IPS-15b (cell line): Measurements from ENCODE around the gene GNG13.
"Not testable (repeated sequence)": the region's sequence is repeated elsewhere in the genome, so short reads cannot be mapped to it uniquely, and the experiment has no call there.

Source experiments
- H3K27me3 ChIP-seq: one replicate; pipeline ENCODE4 v1.6.1; 2013; ENCODE audit warnings: low read length; ENCODE audit not compliant: control insufficient read depth, insufficient read depth
- H3K36me3 ChIP-seq: one replicate; pipeline ENCODE4 v1.6.1; 2013; ENCODE audit warnings: low read length; ENCODE audit not compliant: control insufficient read depth, insufficient read depth
- H3K4me1 ChIP-seq: one replicate; pipeline ENCODE4 v1.6.1; 2013; ENCODE audit warnings: mild to moderate bottlenecking, low read length; ENCODE audit not compliant: control insufficient read depth, insufficient read depth
- H3K4me3 ChIP-seq: one replicate; pipeline ENCODE4 v1.5.1; 2013; ENCODE audit warnings: low read depth, low read length
- H3K9ac ChIP-seq: one replicate; pipeline ENCODE4 v1.6.1; 2013; ENCODE audit warnings: low read depth, mild to moderate bottlenecking, low read length
- H3K9me3 ChIP-seq: one replicate; pipeline ENCODE4 v1.6.1; 2013; ENCODE audit warnings: mild to moderate bottlenecking, low read length; ENCODE audit not compliant: control insufficient read depth, insufficient read depth

GNG13 gene

DNA sequence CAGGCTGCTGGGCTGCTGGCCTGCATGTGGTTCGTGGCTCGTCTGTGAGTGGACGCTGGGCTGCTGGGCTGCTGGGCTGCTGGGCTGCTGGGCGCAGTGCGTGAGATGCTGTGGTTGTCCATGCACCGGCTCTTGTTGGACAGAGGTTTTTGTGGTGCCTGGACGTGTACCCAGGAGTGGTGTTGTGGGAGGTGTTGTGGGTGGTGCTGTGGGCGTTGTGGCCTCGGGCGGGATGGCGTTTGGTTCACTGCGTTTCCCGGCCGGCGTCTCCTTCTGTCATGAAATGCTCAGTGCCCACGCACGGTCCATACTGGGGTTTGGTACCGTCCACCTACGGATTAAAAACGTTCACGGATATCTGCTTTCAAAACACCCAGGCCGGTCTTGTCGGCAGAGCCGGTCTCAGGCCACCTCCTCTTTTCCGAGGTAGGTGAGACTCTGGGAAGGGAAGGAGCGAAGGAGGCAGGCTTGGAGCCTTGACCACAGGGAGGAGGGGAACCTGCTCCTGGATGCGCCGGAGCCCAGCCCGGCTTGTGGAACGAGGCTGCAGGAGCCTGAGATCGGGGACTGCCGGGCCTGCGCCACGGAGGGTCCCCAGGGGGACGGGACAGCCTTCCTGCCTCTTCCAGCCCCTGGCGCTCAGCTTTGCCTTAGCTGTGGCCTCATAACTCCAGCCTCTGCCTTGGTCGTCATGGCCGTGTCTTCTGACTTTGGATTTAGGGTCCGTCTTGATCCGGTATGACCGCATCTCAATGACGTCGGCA lies 29.8 kb upstream of the GNG13 start:
- H3K27me3 ChIP-seq = no peaks in the 10 kb centered on the region
- H3K4me3 ChIP-seq = no peak overlapping the region

DNA sequence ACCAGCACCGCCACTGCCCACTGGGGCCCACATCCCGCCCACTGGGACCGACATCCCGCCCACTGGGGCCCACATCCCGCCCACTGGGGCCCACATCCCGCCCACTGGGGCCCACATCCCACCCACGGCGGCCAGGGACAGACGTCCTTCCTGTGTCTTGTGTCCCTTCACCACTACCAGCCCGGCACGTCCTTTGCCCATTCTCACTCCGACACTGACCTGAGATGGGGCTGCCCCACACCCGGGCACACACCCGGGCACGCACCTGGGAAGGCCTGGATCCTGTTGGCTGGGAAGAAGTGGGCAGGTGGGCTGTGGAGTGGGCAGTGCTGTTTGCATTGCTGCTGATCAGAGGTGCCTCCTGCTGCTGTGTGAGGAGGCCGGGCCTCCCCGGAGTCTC lies 28.4 kb upstream of the GNG13 start:
- Histone ChIP-seq H3K27me3 (no peaks in the 10 kb centered on the region), H3K4me3 (no peak overlapping the region), H3K36me3 (no peaks in the 10 kb centered on the region), H3K4me1 (no peaks in the 10 kb centered on the region), H3K9me3 (no peaks in the 10 kb centered on the region), H3K9ac (no peak overlapping the region)

More for the DNA sequence above, 29.8 kb upstream of the GNG13 start:
- Histone ChIP-seq H3K9ac (no peak overlapping the region), H3K4me1 (no peaks in the 10 kb centered on the region), H3K9me3 (no peaks in the 10 kb centered on the region), H3K36me3 (no peaks in the 10 kb centered on the region)

DNA sequence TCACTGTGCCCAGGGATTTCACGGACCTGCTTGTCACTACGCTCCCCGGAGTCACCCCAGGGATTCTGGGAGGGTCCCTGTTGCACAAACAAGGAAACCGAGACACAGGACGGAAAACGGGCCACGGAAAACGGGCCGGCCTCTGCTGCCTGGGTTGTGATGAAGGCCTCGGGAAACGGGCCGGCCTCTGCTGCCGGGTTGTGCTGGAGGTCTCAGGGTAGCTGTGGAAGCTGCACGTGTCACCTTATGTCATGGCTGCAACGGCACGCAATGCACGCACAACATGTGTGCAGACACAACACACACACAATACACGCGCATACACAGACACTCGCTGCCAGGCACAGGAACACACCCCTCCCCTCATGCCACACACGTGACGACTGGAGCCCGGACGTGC lies 27.0 kb upstream of the GNG13 start:
- H3K9ac ChIP-seq = no peak overlapping the region
- H3K36me3 ChIP-seq = no peaks in the 10 kb centered on the region
- no peak overlapping the region for H3K4me3 ChIP-seq
- H3K27me3 ChIP-seq = no peaks in the 10 kb centered on the region
- H3K4me1 ChIP-seq = no peaks in the 10 kb centered on the region
- H3K9me3 ChIP-seq = no peaks in the 10 kb centered on the region

DNA sequence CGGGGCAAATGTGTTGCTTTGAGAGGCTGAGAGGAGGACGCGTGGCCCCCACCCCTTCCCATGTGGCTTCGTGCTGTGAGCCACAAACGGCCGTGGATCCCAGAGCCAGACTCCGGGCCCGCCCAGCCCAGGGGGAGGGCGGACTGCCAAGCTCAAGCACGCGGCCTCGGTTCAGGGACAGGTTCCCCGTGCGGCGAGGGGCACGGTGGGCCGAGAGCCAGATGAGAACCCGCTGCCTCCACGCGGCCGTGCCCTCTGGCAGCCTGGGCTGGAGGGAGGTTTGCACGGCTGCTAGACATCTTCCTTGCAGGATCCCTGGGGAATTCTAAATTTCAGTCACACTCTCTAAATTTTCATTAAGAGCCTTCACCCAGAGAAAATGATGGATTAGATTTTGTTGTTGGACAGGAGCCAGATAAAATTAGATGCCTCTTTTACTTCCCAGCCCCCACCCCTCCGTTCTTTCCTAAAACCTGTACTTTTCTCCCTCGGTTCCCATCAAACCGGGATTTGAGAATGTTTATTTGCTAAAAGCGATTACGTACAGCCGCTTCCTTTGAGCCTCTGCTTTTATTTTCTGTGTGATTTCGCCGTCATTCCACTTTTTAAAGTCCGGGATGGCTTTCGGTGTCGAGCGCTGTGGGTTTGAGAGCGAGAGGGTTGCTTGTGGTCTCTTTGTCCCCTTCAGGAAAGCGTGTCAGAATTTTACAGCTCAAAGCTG lies 25.0 kb upstream of the GNG13 start:
- H3K36me3 ChIP-seq = no peaks in the 10 kb centered on the region
- H3K9me3 ChIP-seq = no peaks in the 10 kb centered on the region
- no peak overlapping the region for H3K4me3 ChIP-seq
- H3K27me3 ChIP-seq = no peaks in the 10 kb centered on the region
- H3K9ac ChIP-seq = no peak overlapping the region
- H3K4me1 ChIP-seq = no peaks in the 10 kb centered on the region

- no peak overlapping the region for H3K9ac ChIP-seq
- no peaks in the 10 kb centered on the region for H3K9me3 ChIP-seq
- no peaks in the 10 kb centered on the region for H3K27me3 ChIP-seq
- H3K4me3 ChIP-seq = no peak overlapping the region
- H3K4me1 ChIP-seq = no peaks in the 10 kb centered on the region
- H3K36me3 ChIP-seq = no peaks in the 10 kb centered on the region
These were observed 24.1 kb upstream of the GNG13 start for GRCh38 chr16:824601-825000.

GRCh38 chr16:824194-824593 lies 23.7 kb upstream of the GNG13 start:
- Histone ChIP-seq H3K27me3 (no peaks in the 10 kb centered on the region), H3K4me1 (no peaks in the 10 kb centered on the region), H3K4me3 (no peak overlapping the region)

GRCh38 chr16:822909-823297 lies 22.4 kb upstream of the GNG13 start:
- no peaks in the 10 kb centered on the region for H3K4me1 ChIP-seq
- H3K9me3 ChIP-seq = no peaks in the 10 kb centered on the region
- H3K36me3 ChIP-seq = no peaks in the 10 kb centered on the region
- no peak overlapping the region for H3K9ac ChIP-seq
- H3K27me3 ChIP-seq = no peaks in the 10 kb centered on the region
- no peak overlapping the region for H3K4me3 ChIP-seq

More at GRCh38 chr16:824194-824593, 23.7 kb upstream of the GNG13 start:
- no peaks in the 10 kb centered on the region for H3K36me3 ChIP-seq
- no peaks in the 10 kb centered on the region for H3K9me3 ChIP-seq
- H3K9ac ChIP-seq = no peak overlapping the region

DNA sequence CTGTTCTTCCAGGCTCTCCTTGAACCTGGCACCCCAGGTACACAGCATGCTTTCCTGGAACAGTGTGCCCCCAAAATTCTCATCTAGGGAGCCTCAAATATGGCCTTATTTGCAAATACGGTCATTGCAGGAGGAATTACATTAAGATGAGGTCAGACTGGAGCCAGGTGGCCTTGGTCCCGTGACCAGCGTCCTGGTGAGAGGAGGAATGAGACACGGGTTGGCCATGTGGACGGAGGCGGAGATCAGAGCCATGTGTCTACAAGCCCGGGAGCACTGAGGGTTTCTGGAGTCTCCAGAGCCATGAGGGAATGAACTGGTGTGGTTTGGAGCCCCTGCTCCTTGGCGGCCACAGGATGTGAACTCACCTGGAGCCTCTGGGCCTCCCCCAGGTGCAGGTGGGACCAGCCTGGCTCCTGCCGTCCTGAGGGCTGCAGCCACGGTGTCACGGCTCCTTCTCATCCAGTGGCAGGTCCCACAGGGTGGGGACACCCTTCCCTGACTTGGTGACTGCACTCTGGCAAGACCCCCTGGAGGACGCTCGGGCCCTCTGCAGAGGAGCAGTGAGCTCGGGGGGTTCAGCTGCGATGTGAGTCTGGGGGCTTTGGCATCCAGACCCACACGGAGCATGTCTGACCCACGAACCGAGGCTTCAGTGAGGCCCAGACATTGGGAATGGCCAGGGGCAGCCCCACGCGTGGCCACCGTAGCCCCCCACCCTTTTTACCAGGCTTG lies 21.8 kb upstream of the GNG13 start:
- H3K9ac ChIP-seq = no peak overlapping the region
- no peaks in the 10 kb centered on the region for H3K9me3 ChIP-seq
- no peaks in the 10 kb centered on the region for H3K27me3 ChIP-seq

GRCh38 chr16:821751-822150 lies 21.2 kb upstream of the GNG13 start:
- Histone ChIP-seq H3K27me3 (no peaks in the 10 kb centered on the region), H3K9me3 (no peaks in the 10 kb centered on the region), H3K9ac (no peak overlapping the region), H3K36me3 (no peaks in the 10 kb centered on the region), H3K4me1 (no peaks in the 10 kb centered on the region), H3K4me3 (no peak overlapping the region)

More for the DNA sequence above, 21.8 kb upstream of the GNG13 start:
- Histone ChIP-seq H3K4me1 (no peaks in the 10 kb centered on the region), H3K4me3 (no peak overlapping the region), H3K36me3 (no peaks in the 10 kb centered on the region)

DNA sequence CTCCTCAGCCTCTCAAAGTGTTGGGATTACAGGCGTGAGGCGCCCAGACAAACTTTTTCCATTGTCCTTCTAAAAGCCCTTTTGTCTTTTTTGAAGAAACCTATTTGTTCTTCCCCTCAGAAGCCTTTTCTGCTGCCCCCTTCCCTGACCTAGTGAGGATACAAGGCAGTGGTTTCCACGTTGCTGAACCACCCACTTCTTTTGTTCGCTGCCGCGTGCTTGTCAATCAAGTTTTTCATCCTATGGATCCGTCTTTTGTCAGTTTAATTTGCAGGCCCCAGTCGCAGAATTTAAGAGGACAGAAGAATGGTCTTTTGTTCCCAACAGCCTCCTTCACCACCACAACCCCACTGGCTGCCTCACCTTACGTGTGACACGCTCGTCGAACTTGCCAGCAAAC lies 20.2 kb upstream of the GNG13 start:
- no peaks in the 10 kb centered on the region for H3K27me3 ChIP-seq
- H3K4me1 ChIP-seq = no peaks in the 10 kb centered on the region
- H3K9me3 ChIP-seq = no peaks in the 10 kb centered on the region
- no peak overlapping the region for H3K4me3 ChIP-seq
- H3K9ac ChIP-seq = no peak overlapping the region
- no peaks in the 10 kb centered on the region for H3K36me3 ChIP-seq

DNA sequence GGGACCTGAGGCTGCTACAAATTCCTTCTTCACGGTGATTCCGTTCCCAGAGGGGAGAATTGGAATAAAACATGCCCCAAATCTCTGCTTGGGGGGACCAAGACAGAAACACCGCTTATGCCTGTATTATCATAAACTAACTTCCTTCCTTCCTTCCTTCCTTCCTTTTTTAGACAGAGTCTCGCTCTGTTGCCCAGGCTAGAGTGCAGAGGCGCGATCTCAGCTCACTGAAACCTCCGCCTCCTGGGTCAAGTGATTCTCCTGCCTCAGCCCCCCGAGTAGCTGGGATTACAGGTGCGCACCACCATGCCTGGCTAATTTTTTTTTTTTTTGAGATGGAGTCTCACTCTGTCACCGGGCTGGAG lies 19.5 kb upstream of the GNG13 start:
- not testable (repeated sequence) for H3K9ac ChIP-seq, H3K27me3 ChIP-seq, H3K4me1 ChIP-seq

More for the DNA sequence above, 19.5 kb upstream of the GNG13 start:
- not testable (repeated sequence) for H3K4me3 ChIP-seq, H3K36me3 ChIP-seq, H3K9me3 ChIP-seq
